ENCODE results near the gene TNFRSF1A.

TNFRSF1A gene

DNA sequence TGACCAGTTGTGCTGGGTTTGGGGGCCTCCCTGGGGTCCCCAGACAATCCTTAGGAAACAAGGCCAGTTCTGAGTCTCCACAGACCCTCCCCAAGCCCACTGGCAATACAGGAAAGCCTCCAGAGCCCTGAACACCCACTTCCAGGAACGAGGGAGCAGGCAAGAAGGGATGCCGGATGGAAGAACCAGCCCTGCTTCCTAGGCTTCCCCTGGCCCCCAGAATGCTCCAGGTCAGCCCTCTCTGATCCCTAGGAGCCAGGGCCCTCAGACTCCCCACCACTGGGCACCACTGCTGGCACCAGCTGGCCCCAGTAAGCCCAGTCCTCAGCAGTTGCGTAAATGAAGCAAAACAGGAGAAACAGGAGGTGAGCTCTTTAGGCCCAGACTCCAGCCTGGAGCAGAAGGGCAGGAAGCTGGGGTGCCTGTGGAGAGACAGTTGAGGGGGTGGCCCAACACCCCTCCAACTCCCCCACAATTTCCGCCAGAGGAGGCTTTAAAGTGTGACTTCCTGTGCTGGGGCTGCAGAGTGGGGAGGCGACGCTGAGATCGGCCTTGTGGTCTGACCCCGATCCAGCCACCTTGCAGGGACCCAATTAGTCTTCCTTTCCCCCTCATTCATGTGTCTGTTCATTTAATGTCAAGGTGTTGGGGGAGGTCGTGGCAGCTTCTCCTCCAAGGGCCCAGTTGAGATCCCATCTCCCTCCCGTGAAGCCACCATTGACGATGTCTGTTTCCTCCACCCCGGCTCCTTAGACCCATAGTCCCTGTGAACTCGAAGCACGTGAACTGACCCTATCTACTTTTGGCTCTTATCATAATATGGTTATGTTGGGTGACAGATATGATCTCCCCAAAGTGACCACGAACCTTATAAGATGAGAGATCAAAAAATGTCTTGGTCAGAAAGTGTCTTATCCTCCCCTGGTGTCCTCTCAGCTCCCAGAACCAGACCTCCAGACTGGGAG, 4.7 kb downstream of the TNFRSF1A start:
- DNase-seq (ENCODE audit: low read depth) = no peak

DNA sequence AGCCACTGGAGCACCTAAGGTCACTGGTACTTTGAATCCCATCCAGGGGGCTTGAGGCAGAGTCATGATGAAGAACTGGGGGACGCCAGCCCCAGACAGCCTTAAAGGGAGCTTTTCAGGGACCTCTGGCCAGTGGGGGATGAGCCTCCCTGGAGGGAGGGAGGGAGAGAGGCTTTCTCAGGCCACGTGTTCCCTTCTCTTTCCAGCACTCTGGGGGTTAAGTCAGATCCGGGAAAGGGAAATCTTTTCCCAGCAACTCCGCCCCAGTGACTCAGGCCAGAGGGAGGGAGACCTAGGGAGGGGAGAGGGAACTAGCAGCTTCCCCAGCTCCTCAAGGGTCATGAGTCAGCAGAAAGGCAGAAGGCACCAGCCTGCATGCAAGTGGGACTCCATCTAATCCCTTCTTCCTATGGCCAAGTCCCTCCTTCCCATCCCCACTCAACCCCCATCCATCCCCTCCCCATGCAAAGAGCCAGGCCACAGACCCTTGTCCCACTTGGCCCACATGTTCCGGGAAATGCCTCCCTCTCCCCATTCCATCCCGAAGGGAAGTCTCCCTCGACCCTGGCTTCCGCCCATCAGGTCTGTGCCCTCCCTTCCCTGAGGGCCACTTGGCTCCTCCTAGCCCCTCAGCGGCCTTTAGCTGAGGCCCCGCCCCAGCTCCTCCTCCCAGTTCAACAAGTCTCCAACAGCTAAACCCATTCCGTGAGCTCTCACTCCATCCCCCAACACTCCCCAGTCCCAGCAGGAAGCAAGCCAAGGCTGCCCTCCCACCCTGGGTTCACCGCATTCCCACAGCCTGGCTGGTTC, 5.6 kb downstream of the TNFRSF1A start:
- peak; percentile 62 for DNase-seq (ENCODE audit: low read depth)

DNA sequence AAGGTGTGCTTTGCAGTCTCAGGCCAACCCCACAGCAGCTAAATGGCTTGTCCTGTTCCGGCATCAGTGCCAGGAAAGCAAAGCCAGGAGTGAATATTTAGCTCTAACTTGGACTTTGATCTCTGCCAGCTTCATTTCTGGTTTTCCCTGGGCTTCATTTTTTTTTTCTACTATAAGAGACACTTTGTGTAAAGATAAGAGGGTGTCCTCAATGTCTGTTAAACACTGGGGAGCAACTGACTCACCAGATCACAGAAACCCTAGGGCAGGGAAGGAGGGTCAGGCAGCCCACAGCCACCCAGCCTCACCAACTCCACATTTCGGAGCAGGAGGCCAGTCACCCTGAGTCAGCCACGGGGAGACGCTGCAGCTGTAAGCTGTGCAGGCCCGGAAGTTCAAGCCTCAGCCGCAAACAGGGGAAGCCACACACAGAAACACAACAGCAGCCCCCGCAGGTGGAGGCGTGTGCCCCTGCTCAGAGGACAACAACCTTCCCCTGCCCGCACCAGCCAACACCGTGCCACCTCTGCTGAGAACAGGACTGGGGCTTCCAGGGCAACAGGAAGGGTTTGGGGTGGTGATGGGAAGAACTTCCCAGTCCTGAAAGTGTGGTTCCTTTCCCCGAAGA, 6.3 kb downstream of the TNFRSF1A start:
- DNase-seq (ENCODE audit: low read depth) = peak; percentile 82

DNA sequence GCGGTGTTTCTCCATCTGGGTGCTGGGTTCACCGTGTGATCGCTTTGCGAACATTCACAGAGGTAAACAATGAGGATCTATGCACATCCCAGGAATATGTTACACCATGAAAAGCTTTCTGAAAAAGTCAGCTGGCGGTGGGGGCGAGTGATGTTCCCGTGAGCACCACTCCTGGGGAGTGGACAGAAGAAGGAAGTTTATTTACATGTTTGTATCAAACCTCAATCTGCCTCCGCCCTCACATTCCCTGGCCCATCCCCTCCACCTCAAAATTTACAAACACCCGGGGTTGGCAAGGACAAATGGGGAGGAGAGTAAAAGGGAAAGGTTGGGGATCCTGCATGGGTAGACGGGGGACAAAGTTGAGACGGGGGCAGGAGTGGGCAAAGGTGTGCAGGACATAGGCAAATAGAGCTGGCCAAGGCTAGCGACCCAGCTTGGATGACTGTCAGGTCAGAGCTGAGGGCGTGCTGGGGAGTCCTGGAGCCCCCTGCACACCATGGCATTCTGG, 6.9 kb downstream of the TNFRSF1A start:
- no peak for DNase-seq (ENCODE audit: low read depth)

DNA sequence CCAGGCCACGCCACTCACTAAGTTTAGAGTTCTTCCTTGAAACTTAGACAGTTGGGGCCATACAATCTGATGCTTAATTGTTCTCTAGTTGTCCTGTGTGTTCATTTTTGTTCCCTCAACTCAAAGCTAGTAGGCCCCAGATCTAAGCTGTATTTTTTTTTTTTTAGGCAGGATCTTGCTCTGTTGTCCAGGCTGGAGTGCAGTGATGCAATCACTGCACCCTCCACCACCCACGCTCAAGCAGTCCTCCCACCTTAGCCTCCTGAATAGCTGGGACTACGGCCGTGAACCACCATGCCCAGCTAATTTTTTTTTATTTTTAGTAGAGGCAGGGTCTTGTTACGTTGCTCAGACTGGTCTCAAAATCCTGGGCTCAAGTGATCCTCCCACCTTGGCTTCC, 7.5 kb downstream of the TNFRSF1A start:
- DNase-seq (ENCODE audit: low read depth) = no peak

DNA sequence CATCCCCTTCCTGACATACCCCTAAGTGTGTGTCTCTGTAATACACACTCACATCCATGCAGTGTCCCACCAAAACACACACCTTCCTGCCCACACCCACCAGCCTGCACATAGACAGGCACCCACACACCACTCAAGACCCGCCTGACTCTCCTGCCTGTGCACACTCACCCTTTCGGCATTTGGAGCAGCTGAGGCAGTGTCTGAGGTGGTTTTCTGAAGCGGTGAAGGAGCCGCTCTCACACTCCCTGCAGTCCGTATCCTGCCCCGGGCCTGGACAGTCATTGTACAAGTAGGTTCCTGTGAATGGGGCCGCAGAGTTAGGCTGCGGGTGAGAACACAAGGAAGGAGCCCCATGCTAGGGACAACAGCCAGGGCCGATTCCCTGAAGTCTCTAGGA, 8.3 kb downstream of the TNFRSF1A start:
- no peak for DNase-seq (ENCODE audit: low read depth)

DNA sequence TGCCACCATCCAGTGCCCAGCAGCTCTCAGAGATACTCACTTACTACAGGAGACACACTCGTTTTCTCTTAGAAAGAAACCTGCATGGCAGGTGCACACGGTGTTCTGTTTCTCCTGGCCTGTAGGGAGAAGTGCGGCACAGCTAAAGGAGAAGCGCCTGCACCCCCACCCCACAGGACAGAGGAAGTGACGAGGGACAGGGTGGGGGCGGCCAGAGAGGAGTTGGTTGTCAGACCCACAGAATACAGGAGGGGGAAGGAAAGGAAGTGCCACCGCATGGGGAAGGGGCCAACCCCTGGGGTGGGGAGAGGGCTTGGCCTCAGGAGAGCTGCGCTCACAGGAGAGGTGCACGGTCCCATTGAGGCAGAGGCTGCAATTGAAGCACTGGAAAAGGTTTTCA, 8.8 kb downstream of the TNFRSF1A start:
- DNase-seq (ENCODE audit: low read depth) = no peak

DNA sequence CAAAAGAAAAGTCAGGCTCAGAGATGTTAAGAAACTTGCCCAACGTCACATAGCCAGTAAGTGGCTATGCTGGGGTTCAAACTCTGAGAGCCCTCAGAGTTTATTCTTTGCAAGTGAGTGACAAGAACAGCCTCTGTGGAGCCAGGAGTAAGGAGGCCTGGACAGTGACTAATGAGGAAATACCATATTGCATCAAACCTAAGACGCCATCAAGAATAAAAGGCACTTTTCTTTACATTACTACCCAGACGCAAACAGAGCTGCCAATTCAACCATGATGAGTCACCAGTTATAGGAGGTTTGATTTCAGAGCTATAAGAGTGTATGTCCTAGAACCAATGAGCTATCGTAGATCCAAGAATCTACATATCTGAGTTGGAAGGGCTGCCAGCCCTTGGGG, 9.4 kb downstream of the TNFRSF1A start:
- no peak for DNase-seq (ENCODE audit: low read depth)

DNA sequence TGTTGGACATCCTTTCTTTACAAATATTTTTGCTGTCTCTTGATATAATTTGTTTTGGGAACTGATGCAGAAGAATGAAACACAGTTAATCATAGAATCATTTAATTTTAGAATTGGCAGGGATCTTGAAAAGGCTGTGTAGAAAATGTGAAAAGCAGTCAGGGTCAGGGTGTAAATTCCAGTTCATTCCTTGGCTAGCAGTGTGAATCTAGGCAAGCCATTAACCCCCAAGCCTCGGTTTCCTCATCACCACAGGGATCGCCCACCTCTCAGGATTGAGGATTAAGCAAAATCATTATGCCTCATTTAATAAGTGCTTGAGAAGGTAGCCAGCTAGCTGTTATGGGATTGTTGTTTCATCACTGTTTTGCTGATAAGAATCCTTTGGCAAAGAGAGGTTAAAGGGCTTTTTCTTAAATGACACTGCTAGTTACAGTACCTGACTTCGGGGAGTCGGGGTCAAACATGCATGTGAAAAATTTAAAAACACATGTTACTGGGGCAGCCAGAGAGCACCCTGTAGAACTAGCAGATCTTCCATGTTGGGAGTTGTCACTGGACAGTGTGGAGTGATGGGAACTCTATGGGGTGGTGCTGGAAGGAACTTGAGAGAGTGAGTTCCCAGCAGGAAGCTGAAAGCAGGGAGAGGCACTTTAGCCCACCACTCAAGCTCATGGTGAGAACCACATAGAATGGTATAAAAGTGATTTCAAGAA, 10.7 kb downstream of the TNFRSF1A start:
- DNase-seq (ENCODE audit: low read depth) = no peak

DNA sequence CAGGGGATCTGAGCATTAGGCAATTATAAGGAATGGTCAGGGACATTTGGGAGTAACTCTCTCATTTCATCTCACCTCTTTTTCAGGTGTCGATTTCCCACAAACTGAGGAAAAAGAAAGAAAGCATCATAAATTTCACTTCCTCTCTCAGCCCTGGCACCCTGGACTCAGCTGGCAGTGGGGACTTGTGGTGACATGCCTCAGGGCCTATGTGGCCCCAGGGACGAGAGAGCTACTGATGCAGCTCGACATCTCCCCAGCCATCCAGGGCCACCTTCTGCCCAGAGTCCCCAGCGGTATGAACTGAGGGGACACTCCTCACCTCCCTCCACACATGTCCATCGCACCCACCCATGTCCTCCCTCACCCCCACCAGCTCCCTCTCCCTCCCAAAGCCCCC, 11.7 kb downstream of the TNFRSF1A start:
- no peak for DNase-seq (ENCODE audit: low read depth)

DNA sequence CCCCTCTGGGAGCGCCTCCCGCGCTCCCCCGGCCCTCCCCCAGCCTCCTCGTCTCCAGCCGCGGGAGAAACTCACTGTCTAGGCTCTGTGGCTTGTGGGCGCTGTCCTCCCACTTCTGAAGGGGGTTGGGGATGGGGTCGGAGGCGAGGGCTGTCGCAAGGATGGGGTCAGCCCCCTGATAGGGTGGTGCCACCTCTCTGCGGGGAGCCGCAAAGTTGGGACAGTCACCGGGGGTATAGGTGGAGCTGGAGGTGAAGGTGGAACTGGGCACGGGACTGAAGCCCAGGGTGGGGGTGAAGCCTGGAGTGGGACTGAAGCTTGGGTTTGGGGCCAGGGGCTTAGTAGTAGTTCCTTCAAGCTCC, 12.2 kb downstream of the TNFRSF1A start:
- no peak for DNase-seq (ENCODE audit: low read depth)

DNA sequence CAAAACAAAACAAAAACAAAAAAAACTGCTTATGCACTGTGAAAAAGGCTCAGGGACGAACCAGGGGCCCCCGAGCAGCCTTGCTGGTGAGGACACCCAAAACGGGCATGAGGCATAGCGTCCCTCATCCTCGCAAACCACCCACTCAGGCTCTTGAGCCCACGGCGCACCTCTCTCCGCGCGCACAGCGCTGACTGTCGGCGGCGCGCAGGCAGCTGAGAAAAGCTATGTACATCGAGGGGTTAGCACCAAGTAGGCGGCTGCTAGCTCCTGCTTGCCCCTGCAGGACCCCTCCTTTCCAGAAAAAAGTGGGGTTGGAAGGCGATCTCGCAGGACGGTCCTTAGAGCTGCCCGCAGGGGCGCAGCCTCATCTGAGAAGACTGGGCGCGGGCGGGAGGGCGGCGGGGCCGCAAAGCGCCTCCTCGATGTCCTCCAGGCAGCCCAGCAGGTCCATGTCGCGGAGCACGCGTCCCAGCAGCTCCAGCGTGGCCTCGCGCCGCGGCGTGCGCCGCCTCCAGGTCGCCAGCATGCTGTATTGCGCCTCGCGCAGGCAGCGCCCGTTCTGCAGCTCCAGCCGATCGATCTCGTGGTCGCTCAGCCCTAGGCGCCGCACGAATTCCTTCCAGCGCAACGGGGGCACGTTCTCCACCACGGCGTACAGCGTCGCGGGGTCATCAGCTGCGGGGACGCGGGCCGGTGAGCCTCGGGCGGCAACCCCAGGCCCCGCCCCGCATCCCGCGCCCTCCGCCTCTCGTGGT, 12.8 kb downstream of the TNFRSF1A start:
- DNase-seq (ENCODE audit: low read depth) = no peak

DNA sequence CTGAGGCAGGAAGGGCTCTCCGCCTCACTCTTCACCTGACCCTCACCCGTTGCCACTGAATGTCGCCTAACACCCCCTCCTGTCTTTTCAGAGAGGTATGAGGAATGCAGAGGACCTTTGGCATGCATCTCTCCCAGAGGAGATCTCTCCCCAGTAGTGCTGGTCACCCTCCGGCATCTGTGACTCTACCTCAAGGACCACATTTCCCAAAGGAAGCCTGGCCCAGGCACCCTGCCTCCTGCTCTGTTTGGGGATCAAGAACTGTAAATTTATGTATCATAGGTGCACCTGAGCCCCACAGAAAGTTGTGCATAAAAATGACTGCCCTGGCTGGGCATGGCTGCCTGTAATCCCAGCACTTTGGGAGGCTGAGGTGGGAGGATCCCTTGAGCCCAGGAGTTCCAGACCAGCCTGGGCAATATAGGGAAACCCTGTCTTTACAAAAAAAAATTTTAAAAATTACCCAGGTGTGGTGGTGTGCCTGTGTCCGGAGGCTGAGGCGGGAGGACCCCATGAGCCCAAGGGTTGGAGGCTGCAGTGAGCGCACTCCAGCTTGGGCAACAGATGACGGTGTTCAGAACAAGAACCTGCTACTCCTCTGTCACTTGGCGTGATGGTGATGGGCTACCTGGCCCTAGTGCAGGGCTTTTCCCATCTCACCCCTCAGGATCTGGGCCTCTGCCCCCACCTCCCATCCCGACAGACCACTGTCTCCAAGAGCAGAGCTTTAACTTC, 13.7 kb downstream of the TNFRSF1A start:
- DNase-seq (ENCODE audit: low read depth) = no peak

DNA sequence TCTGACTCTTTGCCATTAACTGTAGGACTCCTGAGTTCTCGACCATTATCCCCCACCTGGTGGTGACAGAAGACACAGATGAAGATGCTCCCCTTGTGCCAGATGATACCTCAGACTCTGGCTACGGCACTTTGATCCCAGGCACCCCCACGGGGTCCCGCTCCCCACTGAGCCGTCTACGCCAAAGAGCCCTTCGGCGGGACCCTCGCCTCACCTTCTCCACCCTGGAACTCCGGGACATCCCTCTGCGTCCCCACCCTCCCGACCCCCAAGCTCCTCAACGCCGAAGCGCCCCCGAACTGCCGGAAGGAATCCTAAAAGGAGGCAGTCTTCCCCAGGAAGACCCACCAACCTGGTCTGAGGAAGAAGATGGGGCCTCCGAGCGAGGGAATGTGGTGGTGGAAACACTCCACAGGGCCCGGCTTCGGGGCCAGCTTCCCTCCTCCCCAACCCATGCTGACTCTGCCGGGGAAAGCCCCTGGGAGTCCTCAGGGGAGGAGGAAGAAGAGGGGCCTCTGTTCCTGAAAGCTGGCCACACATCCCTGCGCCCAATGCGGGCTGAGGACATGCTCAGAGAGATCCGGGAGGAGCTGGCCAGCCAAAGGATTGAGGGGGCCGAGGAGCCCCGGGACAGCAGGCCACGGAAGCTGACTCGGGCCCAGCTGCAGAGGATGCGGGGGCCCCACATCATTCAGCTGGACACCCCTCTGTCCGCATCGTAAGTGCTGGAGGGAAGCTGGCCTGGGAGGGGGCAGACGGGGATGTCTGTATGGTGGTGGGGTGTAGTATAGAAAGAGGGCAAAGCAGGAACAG, 14.4 kb downstream of the TNFRSF1A start:
- no peak for DNase-seq (ENCODE audit: low read depth)

DNA sequence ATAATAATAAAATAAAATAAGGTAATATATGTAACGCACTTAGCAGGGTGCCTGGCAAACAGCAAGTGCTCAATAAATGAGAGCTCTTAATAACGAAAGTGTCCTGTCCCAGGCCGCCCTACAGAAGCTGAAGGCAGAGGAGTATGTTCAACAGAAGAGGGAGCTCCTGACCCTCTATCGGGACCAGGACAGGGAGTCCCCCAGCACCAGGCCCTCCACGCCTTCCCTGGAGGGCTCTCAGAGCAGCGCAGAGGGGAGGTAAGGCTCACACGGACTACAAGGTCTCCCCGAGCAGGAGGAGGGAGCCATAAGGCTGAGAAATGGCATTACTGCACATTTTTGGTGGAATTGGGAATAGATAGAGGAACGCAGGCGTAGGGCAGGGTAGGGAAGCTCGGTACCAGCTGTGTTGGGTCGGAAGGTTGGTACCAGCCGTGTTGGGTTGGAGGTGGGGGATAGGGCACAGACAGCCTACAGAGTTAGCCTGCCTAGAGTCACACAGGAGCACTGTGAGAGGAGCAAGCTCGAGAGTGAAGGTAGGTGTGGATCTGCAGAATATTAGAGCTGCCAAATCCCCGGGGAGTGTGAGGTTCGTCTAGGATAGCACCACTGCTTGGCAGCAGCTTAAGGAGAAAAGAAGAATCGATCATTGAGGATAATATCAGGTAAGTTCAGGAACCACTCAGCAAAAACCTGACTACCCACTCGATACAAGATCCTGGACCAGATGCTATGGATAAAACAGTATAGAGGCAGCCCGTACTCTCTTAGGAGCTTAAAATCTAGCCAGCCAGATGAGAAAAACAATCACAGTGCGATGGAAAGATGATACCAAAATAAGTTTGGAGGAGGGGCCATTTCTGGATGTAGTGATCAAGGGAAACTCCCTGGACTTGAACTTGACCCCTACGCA, 15.3 kb downstream of the TNFRSF1A start:
- DNase-seq (ENCODE audit: low read depth) = no peak

DNA sequence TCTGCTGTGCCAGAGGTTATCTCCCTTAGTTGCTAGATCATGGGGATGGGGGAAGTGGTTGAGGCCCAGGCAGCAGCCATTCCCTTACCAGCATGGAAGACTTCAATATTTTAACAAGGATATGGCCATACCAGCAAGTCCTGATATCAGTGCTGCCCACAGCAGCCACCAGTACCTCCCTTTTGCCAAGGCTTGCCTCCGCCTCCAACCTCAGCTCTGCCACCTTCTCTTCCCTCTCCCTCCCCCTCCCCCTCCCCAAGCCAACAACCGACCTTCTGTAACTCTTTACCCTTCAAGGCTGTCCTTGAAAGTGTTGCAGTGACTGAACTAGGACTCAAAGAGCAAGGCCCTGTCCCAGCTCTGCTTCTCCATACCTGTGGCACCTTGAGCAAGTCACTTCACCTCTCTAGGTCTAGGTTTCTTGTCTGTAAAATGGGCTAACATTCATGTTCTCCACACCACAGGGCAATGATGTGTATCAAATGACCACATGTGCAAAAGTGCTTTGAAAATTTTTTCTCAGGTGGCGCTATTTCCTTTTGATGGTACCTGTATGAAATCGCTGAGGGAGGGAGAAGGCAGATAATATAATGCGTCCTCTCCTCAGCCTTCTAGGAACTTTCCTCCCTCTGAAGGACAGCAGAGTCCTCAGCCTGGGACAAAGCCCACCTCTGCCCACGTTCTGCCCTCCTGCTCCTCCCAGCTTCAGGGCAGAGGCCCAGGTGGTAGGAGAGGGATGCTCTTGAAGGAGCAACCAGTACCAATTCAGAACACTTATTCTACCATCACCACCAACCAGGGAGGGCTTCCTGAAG, 16.7 kb downstream of the TNFRSF1A start:
- DNase-seq (ENCODE audit: low read depth) = no peak

DNA sequence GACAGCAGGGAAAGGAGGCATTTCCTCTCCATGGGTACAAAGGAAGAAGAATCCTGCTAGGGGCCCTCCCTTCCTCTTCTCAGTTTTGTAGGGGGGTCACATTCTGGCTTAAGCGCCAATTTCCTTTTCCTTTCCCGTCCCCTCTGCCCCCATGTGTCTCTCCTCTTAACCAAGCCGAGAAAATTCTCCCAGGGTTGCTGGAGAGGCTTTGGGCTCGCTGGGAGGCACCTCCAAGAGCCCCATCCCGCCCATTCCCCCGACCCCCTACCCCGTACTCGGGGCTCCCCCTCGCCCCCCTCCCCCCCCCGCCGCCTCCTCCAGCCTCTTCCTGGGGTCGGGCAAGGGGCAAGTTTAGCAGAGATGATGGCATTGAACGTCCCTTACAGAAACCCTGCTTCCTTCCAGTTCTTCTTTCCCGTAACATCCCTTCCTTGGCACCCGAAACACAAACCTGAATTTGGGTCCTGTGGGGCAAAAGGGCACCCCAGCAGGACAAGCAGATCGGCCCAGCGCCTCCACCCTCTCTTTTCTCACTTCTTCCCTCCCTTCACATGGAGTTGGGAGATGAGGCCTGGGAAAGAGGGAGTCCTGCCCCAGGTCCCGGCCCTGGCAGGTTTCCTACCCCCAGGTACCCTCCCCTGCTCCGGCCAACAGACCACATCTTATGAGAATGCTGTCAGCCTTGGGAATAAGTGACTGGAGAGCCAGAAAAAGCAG, 17.7 kb downstream of the TNFRSF1A start:
- no peak for DNase-seq (ENCODE audit: low read depth)
